GM12878 (cell line): ENCODE measurements around the gene COG1. TPM values are rescaled to one million over a fixed set of nuclear protein-coding genes. Genes with fewer than 3 reads are reported as not detected.

ENCODE experiments used
- ATAC-seq: fragments of 200-7000 bp; cut with Tn5 transposase; 3 replicates; pipeline ENCODE4 v1.9.1; 2020; ENCODE audit warnings: mild to moderate bottlenecking, moderate library complexity
- BruUV-seq: library from RNA; stranded (reverse); fragments of 400-500 nt; replicated peaks from 2 replicates; lab custom pipeline; 2021; lab: Mats Ljungman, UMichigan
- CTCF ChIA-PET: fragments of 300-600 bp; sonication (Branson Sonifier 250); formaldehyde crosslinking; extraction: SDS; loops from one replicate; lab custom pipeline; 2021; ENCODE audit warnings: inconsistent platforms; lab: Yijun Ruan, JAX
- POLR2A ChIA-PET: fragments of 350-600 bp; formaldehyde crosslinking; extraction: SDS; loops from one replicate; lab custom pipeline; 2021; ENCODE audit warnings: inconsistent platforms; lab: Charles Lee
- RAD21 ChIA-PET: fragments of 300-600 bp; sonication (Branson Sonifier 250); formaldehyde crosslinking; loops from one replicate; lab custom pipeline; 2023; ENCODE audit warnings: antibody characterized with exemption; ENCODE audit not compliant: unreplicated experiment; lab: Charles Lee
- SMC1A ChIA-PET: fragments of 300-600 bp; sonication (Branson Sonifier 250); formaldehyde crosslinking; loops from one replicate; lab custom pipeline; 2023; ENCODE audit not compliant: unreplicated experiment, uncharacterized antibody; lab: Charles Lee
- DNase-seq: peaks from one replicate; pipeline ENCODE4 v3.0.0-alpha.2; 2011; ENCODE audit warnings: low read depth, low spot score
- FAIRE-seq: peaks from 3 replicates; lab custom pipeline; 2011; peaks lifted over from hg19 to GRCh38; lab: Jason Lieb, UNC
- H2AFZ ChIP-seq: 2 replicates; pipeline ENCODE4 v1.6.0; 2011; ENCODE audit warnings: low read depth, low read length, control low read depth; ENCODE audit not compliant: control insufficient read depth
- H3K27ac ChIP-seq: 2 replicates; pipeline ENCODE4 v1.5.1; 2011; ENCODE audit warnings: control low read depth; ENCODE audit not compliant: control insufficient read depth, insufficient read depth
- H3K27me3 ChIP-seq, 2 experiments: replicated peaks in 1 of 2; 2 replicates each; pipeline versions ENCODE4 v1.6.0 to v1.6.1; 2011; ENCODE audit warnings: low read length in 1 of 2; ENCODE audit not compliant: control insufficient read depth in 2 of 2, insufficient read depth in 2 of 2
- H3K36me3 ChIP-seq, 2 experiments: 2 replicates each; pipeline ENCODE4 v1.5.1; 2011; ENCODE audit warnings: low read length in 1 of 2; ENCODE audit not compliant: control insufficient read depth in 2 of 2, insufficient read depth in 2 of 2
- H3K4me1 ChIP-seq: 2 replicates; pipeline ENCODE4 v1.6.1; 2011; ENCODE audit warnings: mild to moderate bottlenecking, low read length, moderate library complexity, mixed read lengths; ENCODE audit not compliant: control insufficient read depth, insufficient read depth
- H3K4me2 ChIP-seq: 2 replicates; pipeline ENCODE4 v1.6.0; 2011; ENCODE audit warnings: control low read depth; ENCODE audit not compliant: control insufficient read depth, insufficient read depth
- H3K4me3 ChIP-seq: fragments of 200-600 bp; sonication (generic); 2 replicates; pipeline ENCODE4 v1.5.1; 2016
- H3K79me2 ChIP-seq: 2 replicates; pipeline ENCODE4 v1.6.0; 2011; ENCODE audit warnings: low read length; ENCODE audit not compliant: control insufficient read depth, insufficient read depth
- H3K9ac ChIP-seq: 2 replicates; pipeline ENCODE4 v1.8.0; 2011; ENCODE audit warnings: low read length, control low read depth, mixed read lengths; ENCODE audit not compliant: control insufficient read depth, insufficient read depth
- H3K9me3 ChIP-seq: replicated peaks from 3 replicates; pipeline ENCODE4 v1.5.1; 2011; ENCODE audit warnings: mild to moderate bottlenecking, low read length; ENCODE audit not compliant: control insufficient read depth, insufficient read depth
- H4K20me1 ChIP-seq: 2 replicates; pipeline ENCODE4 v1.6.0; 2011; ENCODE audit not compliant: control insufficient read depth, insufficient read depth
- CREM ChIP-seq: IDR thresholded peaks from 2 replicates; pipeline ENCODE4 v1.6.1; 2014; ENCODE audit warnings: antibody characterized with exemption, low read depth
- MYC ChIP-seq: IDR thresholded peaks from 2 replicates; pipeline ENCODE4 v1.6.1; 2011; ENCODE audit warnings: mild to moderate bottlenecking, low read length, moderate library complexity, inconsistent platforms; ENCODE audit not compliant: insufficient read depth, insufficient replicate concordance, insufficient read length, severe bottlenecking
- SIX5 ChIP-seq: IDR thresholded peaks from 2 replicates; pipeline ENCODE4 v1.6.1; 2011; ENCODE audit warnings: mild to moderate bottlenecking, low read depth, low read length, moderate library complexity; ENCODE audit not compliant: severe bottlenecking
- SREBF2 ChIP-seq: IDR thresholded peaks from 2 replicates; pipeline ENCODE4 v1.6.1; 2012; ENCODE audit warnings: mild to moderate bottlenecking, low read length
- STAT3 ChIP-seq: IDR thresholded peaks from 2 replicates; pipeline ENCODE4 v1.6.1; 2011; ENCODE audit warnings: low read depth, low read length, improper control_type of control experiment
- ZNF384 ChIP-seq: IDR thresholded peaks from 2 replicates; pipeline ENCODE4 v1.6.1; 2012; ENCODE audit warnings: low read depth, mild to moderate bottlenecking, low read length, improper control_type of control experiment, borderline replicate concordance
- ZZZ3 ChIP-seq: IDR thresholded peaks from 2 replicates; pipeline ENCODE4 v1.6.1; 2011; ENCODE audit warnings: low read depth; ENCODE audit not compliant: control insufficient read depth, insufficient read length
- WGBS: methylation state at CpG from one replicate; pipeline ENCODE4 v1.1.6; 2016; ENCODE audit warnings: low lambda C conversion rate; ENCODE audit not compliant: insufficient replicate concordance, insufficient coverage; ENCODE audit errors: missing lambda C conversion rate; 5-methylcytosine and 5-hydroxymethylcytosine counted together
- in situ Hi-C: fragments of 300-500 bp; cut with MboI; formaldehyde crosslinking; loops from 9 replicates; pipeline ENCODE4 v1.14.3; 2018; ENCODE audit warnings: mixed read lengths
- intact Hi-C: fragments of 100-400 bp; cut with micrococcal nuclease; formaldehyde crosslinking; loops from one replicate; pipeline ENCODE4 v1.14.2; 2022; ENCODE audit not compliant: unreplicated experiment
- polyA plus RNA-seq, 11 experiments: library from polyadenylated mRNA; depleted of rRNA in 4 of 11; unstranded in 6 of 11; stranded (reverse) in 5 of 11; fragments of >200 nt; fragmentation: Nextera tagmentation in 4 of 11; fragmentation: Illumina TruSeq in 1 of 11; extraction: Ambion mirVana in 4 of 11; extraction: Trizol in 1 of 11; gene quantifications; 1 replicate in 1 of 11; 2 replicates in 10 of 11; pipeline versions ENCODE4 v1.2.1 to v1.2.3, GENCODE V29; 2011 to 2016; ENCODE audit warnings: inconsistent platforms in 2 of 11, missing spikeins in 2 of 11, low read depth in 1 of 11
- total RNA-seq, 4 experiments: library from RNA; depleted of rRNA in 3 of 4; stranded (reverse); fragments of >200 nt in 3 of 4; fragmentation: Illumina TruSeq in 1 of 4; extraction: Trizol in 1 of 4; gene quantifications; 2 replicates each; pipeline versions ENCODE4 v1.2.1 to v1.2.3, GENCODE V29; 2013 to 2021
- TF ChIP-seq, protein P1 (sequence below): fragments of 450-650 bp; IDR thresholded peaks from 2 replicates; pipeline ENCODE4 v1.6.1; 2017; ENCODE audit warnings: antibody characterized with exemption, mild to moderate bottlenecking, moderate library complexity

Gene COG1
- total and polyA plus RNA-seq, 10 of the 15 experiments (the other 5 are each of a cell fraction or from before 2014, with no cell fraction given) = 10.5 to 24.1 (median 18.1) TPM

DNA sequence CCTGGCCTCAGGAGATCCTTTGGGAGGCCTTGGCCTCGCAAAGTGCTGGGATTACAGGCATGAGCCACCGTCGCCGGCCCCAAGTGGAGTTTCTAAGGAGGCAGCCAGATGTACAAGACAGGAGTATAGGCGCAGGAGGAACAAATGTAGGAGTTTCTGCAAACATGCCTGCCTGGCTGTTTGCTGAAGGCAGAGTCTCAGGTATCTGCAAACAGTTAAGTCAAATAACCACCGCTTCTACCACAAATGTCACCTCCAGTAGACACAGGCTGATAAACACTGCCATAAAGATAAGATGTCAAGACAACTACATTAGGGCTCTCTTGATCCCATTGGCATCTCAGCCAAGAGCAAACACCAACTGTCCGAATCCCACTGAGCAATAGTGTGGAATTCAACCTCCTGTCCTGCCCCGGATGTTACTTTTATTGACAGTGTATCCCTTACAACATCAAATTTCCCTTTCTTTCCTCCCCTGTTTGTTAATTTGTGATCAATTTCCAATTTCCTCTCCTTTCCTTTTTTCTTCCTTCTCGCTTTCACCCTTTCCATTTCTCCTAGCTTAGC, 5.6 kb upstream of the COG1 start:
- ChIA-PET SMC1A (interaction anchor here (0.6 to 9.2 kb wide), 5 partner anchors 145 to 461 kb away, joined by 3 to 134 read pairs (median 16); no protein-coding TSS in a partner anchor), RAD21 (interaction anchor here (1.0 to 6.2 kb wide), 2 partner anchors 201 to 461 kb away, joined by 3 to 137 read pairs; no protein-coding TSS in a partner anchor), POLR2A (no interaction called here), CTCF (interaction anchor here (0.9 to 14.4 kb wide), 3 partner anchors 23 to 461 kb away, joined by 3 to 219 read pairs (median 5); no protein-coding TSS in a partner anchor)
- Histone ChIP-seq H3K4me3 (no peak overlapping the region), H3K79me2 (peaks cover 5% of the 10 kb centered on the region; the same call in 1 of the 2 replicates), H2AFZ (no peak overlapping the region), H4K20me1 (no peaks in the 10 kb centered on the region), H3K36me3 (no peaks in the 10 kb centered on the region), H3K9ac (no peak overlapping the region), H3K4me1 (no peaks in the 10 kb centered on the region), H3K27me3 (no peaks in the 10 kb centered on the region), H3K9me3 (no peaks in the 10 kb centered on the region), H3K27ac (no peak overlapping the region), H3K4me2 (no peak overlapping the region)
- DNase-seq (no peak), ATAC-seq (no peak), FAIRE-seq (no peak)
- TF ChIP-seq STAT3 (no peak), SREBF2 (no peak), CREM (no peak), ZNF384 (no peak), MYC (no peak), SIX5 (no peak), ZZZ3 (no peak)
- TF ChIP-seq, protein P1, sequence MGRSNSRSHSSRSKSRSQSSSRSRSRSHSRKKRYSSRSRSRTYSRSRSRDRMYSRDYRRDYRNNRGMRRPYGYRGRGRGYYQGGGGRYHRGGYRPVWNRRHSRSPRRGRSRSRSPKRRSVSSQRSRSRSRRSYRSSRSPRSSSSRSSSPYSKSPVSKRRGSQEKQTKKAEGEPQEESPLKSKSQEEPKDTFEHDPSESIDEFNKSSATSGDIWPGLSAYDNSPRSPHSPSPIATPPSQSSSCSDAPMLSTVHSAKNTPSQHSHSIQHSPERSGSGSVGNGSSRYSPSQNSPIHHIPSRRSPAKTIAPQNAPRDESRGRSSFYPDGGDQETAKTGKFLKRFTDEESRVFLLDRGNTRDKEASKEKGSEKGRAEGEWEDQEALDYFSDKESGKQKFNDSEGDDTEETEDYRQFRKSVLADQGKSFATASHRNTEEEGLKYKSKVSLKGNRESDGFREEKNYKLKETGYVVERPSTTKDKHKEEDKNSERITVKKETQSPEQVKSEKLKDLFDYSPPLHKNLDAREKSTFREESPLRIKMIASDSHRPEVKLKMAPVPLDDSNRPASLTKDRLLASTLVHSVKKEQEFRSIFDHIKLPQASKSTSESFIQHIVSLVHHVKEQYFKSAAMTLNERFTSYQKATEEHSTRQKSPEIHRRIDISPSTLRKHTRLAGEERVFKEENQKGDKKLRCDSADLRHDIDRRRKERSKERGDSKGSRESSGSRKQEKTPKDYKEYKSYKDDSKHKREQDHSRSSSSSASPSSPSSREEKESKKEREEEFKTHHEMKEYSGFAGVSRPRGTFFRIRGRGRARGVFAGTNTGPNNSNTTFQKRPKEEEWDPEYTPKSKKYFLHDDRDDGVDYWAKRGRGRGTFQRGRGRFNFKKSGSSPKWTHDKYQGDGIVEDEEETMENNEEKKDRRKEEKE = no peak
- 86% methylated on average over 9 of the region's 9 CpGs for WGBS
- in situ Hi-C loops = loop anchor here (5.0 kb wide), 2 partner anchors 200 to 460 kb away; no protein-coding TSS in a partner anchor
- intact Hi-C loops = no loop called here
- no TSS peak for BruUV-seq
